ENCODE measurements around the gene ZNF385C.

- TF ChIP-seq, protein P1, sequence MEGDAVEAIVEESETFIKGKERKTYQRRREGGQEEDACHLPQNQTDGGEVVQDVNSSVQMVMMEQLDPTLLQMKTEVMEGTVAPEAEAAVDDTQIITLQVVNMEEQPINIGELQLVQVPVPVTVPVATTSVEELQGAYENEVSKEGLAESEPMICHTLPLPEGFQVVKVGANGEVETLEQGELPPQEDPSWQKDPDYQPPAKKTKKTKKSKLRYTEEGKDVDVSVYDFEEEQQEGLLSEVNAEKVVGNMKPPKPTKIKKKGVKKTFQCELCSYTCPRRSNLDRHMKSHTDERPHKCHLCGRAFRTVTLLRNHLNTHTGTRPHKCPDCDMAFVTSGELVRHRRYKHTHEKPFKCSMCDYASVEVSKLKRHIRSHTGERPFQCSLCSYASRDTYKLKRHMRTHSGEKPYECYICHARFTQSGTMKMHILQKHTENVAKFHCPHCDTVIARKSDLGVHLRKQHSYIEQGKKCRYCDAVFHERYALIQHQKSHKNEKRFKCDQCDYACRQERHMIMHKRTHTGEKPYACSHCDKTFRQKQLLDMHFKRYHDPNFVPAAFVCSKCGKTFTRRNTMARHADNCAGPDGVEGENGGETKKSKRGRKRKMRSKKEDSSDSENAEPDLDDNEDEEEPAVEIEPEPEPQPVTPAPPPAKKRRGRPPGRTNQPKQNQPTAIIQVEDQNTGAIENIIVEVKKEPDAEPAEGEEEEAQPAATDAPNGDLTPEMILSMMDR (IDR thresholded peaks at IDR 0.05; ENCODE audit: borderline replicate concordance, extremely low read depth, low read length, poor library complexity, severe bottlenecking) = no peak
- TF ChIP-seq EZH2 (IDR thresholded peaks at IDR 0.05; ENCODE audit: borderline replicate concordance, low read depth, low read length, severe bottlenecking) = no peak
Observed at GRCh38 chr17:42119301-42119700, 21.0 kb upstream of the ZNF385C start.
